Stimulated activated naive CD8-positive, alpha-beta T cell treated with anti-CD3 and anti-CD28 coated beads, Interleukin-15, Interleukin-2, amounts not matched to agents 100 U/mL and 50 U/mL, for 24 hours (primary cell): ENCODE measurements around the gene FRMPD4.
"Not testable (repeated sequence)": the region's sequence is repeated elsewhere in the genome, so short reads cannot be mapped to it uniquely, and the experiment has no call there.

Experiments used
- ATAC-seq: fragments of 150-1000 bp; cut with Tn5 transposase; one replicate; pipeline ENCODE4 v1.10.0; 2021
- DNase-seq: peaks from one replicate; pipeline ENCODE4 v3.0.0; 2021

Gene FRMPD4

DNA sequence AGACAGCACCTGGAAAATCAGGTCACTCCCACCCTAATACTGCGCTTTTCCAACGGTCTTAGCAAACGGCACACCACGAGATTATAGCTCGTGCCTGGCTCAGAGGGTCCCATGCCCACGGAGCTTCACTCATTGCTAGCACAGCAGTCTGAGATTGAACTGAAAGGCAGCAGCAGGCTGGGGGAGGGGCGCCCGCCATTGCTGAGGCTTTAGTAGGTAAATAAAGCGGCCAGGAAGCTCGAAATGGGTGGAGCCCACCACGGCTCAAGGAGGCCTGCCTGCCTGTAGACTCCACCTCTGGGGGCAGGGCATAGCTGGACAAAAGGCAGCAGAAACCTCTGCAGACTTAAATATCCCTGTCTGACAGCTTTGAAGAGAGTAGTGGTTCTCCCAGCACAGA, 399.8 kb downstream of the FRMPD4 start:
- ATAC-seq, DNase-seq: not testable (repeated sequence)

DNA sequence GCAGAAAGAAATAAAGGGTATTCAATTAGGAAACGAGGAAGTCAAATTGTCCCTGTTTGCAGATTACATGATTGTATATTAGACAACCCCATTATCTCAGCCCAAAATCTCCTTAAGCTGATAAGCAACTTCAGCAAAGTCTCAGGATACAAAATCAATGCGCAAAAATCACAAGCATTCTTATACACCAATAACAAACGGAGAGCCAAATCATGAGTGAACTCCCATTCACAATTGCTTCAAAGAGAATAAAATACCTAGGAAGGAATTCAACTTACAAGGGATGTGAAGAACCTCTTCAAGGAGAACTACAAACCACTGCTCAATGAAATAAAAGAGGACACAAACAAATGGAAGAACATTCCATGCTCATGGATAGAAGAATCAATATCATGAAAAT, 404.0 kb downstream of the FRMPD4 start:
- not testable (repeated sequence) for DNase-seq, ATAC-seq

DNA sequence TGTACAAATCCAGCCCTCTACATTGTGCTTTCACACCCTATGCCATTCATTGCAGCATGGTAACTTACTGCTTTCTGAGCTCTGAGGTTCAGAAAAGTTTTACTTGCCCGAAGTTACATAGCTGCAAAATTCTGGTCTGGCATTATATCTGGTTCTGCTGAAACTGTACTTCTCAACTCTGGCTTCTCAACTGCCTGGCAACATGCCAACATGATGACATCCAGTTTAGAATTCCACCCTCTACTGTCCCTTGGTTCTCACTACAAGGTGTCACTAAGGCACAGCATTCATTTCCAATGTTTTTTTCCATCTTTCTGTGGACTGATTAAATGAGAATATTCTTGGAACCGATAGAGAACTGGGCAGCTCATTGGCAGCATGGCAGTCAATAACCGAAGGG, 410.1 kb downstream of the FRMPD4 start:
- DNase-seq (no peak), ATAC-seq (no peak)

DNA sequence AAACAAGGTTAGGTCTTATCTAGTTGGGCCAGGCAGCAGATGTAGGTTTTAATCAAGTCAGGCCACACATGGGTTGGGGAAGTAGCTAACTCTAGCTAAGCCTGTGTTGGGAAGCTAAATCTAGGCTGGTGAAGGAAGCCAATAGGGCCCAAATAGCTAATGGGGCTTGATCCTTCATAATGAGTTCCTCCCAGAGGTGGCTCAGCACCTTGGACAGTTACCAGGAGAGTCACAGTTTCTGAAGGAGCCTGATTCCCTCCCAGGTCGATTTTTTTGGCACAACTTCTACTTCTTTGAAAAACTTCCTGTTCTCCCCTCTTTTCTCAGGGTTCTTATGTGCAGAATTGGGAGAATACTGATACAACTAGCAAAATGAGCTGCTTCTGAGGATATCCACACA, 410.5 kb downstream of the FRMPD4 start:
- ATAC-seq (no peak), DNase-seq (no peak)

DNA sequence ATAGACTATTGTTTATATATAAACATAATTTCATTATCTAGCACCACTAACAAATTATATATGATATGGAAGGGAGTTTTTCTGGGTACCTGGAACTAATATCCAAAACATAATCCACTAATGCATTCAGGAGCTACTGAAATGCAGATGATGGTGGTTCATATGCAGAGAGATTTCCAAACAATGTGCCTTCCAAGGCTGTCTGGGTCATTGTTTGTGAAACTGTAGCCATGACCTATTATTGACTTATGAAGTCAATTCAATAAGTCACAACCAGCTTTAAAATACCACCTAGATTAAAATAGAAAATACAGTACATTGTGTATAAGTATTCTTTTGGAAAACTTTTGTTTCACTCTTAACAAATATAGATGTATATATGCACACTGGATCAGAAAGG, 415.9 kb downstream of the FRMPD4 start:
- no peak for ATAC-seq
- DNase-seq, result no peak

DNA sequence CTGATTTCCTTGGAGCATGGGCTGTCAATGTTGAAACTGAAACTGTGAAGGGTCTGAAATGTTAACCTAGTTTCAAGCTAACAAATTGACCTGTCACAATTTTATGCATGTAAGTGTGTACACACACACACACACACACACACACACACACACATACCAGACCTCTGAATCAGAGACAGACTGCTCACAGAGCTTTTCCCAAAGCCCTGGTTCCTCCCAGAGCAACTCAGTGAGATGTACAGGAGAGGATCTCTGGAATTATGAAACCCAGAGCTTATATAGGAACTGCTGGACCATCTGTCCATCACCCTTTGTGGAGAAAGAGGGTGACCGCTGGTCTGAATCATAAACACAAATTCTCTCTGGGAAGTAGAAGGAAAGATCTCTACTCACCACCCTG, 424.8 kb downstream of the FRMPD4 start:
- no peak for ATAC-seq
- no peak for DNase-seq

DNA sequence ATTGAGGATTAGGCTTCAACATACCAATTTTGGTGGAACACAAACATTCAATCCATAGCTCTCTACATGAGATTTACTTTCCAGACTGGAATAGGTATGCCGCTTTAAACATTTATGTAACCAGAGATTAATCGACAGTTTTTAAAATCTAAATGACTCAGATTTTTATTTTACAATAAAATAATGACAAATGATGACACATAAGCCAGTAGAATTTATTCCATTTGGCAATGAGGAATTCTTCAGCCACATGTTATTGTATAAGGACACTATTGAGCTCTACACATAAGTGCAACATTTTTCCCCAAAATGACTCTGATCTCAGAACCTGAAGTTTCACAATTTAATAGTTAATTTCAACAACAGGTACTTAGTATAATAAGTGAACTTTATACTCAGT, 425.9 kb downstream of the FRMPD4 start:
- DNase-seq (no peak), ATAC-seq (no peak)

DNA sequence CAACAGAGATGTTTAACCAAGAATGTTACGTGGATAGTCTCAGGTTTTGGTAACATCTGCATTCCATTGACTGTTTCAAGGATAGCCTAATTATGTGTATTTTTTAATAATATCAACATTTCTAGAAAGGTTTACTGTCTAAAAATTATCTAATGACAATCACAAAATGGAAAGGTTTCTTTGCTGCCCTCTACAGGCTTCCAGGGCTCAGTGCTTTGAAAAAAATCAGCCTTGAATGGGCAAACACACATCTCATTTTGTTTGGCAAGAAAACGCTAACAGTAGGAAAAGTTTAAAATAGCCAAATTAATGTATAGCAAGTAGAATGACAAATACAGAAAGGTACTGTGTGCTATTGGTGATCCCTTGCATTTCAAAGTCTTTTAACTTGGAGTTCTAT, 429.6 kb downstream of the FRMPD4 start:
- no peak for ATAC-seq
- no peak for DNase-seq

DNA sequence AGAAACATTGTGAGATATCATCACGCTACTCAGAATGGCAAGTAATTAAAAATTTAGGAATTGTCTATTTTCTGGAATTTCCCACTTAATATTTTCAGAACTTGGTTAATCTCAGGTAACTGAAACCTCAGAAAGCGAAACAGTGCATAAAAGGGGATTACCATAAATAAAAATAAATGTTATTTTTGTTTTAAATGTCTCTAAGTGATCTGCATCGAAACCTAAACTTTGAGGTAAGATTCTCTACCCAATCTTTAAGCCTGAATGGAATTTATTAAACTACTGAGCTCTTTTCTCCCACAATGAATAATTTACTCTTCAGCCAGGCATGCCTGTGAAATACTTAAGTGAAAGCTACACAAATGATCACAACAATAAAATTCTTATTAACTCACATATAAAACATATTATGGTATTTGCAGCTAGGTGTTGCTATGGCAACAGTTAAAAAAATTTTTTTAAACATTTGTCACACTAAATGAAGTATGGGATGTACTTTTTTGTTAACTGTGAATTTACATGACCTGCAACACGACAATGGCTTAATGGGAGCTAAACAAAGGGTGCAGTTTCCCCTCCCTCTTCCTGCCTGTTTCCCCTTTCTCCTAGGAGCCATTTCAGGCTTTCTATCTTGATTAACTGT, 432.7 kb downstream of the FRMPD4 start:
- DNase-seq, result no peak
- ATAC-seq, result no peak

DNA sequence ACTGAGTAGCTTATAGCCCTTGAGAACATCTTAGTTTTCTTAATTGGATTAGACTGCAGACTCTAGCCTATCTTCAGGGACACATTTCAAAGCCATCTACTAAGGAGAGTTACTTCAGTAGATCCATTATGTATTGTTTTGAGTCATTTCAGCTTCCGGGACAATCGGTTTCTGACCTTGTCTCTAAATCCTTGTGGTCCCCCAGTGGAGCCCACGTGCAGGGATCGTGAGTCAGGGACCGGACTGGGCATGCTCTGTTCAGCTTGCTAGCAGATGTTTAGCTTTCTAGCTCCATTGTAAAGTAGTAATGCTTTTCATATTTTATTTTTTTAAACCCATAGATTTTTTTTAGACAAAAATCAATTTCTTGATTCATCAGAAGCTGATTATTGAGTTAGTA, 441.0 kb downstream of the FRMPD4 start:
- no peak for ATAC-seq
- DNase-seq, result no peak

DNA sequence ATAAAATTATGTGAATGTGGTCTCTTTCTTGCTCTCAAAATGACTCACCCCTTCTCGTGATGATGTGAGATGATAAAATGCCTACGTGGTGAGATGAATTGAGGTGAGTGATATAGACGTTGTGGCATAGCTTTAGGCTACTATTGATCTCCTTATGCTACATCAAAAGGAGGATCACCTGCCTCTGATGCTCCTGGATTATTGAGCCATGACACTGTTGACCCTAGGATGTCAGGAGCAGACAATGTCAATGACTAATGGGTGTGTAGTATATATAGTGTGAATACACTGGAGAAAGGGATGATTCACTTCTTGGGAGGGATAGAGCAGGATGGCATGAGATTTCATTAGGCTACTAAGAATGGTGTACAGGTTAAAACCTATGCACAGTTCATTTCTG, 442.3 kb downstream of the FRMPD4 start:
- ATAC-seq (no peak), DNase-seq (no peak)

DNA sequence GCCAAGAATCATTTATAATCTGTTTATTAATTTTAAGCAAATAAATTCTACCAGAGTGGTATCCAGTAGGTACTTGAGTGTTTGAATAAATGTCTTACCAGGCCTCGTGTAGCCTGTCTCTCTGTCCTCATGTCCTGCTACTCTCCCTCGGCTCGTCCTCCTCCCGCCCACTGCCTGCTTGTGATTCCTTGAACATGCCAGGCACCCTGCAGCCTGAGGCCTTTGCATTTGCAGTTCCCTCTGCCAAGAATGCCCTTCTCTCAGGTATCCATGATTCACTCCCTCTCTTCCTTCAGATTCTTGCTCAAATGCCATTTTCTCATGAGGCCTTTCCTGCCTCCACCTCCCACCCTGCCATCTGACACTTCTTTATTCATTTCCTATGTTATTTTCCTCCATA, 443.3 kb downstream of the FRMPD4 start:
- no peak for DNase-seq
- no peak for ATAC-seq

DNA sequence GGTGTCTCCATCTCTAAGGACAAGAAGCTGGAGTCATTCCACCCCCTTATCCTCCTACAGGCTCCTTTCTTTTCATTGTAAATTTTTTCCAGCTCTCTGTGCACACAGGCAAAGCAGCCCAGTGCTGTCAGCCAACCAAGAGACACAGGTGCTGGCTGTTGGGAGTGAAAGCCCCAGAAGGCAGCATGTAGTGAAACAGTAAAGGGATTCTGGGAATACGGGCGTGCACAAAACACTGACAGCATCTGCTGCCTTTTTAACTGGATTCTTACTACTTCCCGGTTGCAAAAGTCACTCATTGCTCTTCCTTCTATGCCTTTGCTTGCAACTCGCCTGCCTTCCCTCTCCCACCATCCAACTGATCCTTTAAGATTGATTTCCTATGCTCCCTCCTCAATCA, 444.4 kb downstream of the FRMPD4 start:
- ATAC-seq, result no peak
- DNase-seq, result no peak

DNA sequence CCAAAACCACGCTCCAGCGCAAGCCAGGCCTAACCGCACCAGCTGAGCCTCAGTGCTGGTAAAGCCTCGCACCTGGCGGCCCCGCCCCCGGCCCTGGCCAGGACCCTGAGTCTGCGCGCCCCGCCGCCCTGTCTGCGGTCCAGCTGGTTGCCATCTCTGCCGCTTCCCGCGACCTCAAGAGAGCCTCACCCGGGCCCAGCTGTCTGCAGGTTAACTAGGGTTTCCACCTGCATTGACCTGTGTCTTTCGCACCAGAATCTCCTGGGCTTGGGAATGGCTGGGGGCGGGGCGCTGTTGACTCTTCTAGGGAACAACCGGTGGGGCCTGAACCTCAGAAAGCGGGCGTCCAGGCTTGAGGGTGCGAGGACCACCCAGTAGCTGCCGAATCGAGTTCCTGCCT, 445.3 kb downstream of the FRMPD4 start:
- ATAC-seq, result no peak
- DNase-seq, result no peak

DNA sequence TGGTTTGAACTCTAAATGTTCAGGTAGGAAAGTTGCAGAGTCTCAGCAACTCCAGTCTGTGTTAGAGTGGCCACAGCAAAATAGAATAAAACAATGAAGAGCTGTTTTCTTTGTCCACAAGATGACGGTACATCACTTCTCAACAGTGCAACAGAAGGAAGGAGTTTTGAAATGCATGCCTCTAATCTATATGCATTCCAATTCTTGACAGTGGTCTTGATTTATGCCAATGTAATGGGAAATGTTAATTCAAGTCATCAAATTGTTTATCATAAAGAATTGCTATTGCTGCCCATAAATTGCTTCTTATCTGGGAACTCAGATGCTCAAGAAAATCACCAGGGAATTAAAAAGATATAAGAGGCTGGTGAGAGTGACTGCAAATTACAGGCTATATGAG, 457.4 kb downstream of the FRMPD4 start:
- ATAC-seq (no peak), DNase-seq (no peak)

DNA sequence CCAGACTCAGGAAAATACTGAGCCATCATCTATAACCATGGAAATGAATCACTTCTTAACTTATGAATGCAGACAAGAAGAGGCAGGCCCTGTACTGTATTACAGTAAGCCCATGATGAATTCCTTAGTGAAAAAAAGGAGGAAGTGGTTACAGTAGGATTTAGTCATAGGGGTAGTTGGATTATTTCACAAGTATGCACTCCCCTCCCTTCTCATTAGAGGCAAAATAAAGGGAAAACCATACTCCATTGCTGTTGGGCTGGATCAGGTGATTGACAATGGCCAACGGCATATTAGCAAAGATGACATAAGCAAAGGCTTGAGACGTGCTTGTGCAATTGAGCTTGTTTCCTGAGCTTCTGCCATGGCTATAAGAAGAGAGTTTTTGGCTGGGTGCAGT, 471.8 kb downstream of the FRMPD4 start:
- ATAC-seq, result no peak

DNA sequence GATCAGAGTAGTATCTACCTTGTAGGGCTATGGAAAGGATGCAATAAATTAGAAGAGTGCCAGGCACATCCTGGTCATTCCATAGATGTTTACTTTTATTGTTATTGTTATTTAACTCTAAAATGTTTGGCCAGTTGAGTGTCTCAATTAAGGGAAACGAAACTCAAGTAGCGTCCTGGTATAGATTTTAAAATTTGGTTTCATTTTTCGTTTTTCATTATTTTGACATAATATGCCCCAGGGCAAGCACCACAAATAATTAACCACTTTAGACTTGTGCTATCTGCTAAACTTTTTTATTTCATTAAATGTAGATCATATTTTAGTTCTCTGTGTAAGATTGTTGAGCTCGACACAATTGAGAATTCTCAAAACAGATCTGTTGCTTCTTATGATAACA, 473.2 kb downstream of the FRMPD4 start:
- DNase-seq, result no peak
- ATAC-seq, result no peak

More for the DNA sequence above, 471.8 kb downstream of the FRMPD4 start:
- DNase-seq, result no peak

DNA sequence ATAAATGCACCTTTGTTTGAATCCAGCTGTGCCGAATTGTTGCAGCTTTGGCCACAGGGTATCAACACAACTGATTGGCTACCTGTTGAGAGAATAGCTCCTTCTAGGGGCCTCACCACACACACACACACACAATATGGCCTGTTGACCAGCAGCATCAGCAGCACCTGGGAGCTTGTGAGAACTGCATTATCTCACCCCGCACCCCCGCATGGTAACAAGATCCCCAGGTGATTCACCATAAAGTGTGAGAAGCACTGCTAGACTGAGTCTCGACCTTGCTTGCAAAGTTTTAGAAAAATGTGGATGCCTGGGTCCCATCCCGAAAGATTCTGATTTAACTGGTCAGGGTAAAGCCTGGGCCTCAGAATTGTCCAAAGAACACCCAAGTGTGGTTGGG, 476.0 kb downstream of the FRMPD4 start:
- DNase-seq (no peak), ATAC-seq (no peak)

DNA sequence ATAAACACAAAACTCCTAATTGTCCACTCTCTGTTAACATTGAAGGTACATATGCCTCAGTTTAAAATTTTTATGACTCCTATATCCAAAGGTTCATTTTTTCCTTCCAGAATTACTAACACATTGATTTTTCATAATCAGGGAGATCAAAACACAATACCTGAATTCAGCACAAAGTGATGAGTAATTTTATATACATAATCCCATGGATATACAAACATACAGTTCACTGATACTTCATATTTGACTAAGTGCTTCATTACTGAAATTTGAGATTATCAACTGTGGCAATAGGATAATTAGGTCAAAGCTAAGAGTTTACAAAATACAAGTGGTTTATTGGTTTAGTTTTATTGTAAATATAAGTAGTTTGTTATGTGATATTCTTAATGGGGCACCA, 476.8 kb downstream of the FRMPD4 start:
- ATAC-seq, result no peak
- DNase-seq, result no peak

DNA sequence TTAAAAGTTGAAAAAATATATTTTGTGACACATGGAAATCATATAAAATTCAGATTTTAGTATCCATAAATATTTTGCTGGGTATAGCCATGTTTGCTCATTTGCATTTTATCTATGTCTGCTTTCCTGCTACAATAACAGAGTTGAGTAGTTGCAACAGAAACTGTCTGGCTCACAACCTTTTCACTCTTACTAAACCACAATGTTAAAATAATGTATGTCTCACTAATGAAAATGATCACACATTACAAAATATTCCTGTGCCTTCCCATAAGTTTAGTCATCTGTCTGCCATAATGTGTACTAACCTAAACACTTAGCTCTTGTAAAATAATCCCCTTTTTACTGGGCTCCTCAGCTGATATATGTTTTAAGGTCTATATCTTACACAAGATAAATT, 479.0 kb downstream of the FRMPD4 start:
- DNase-seq, result no peak
- no peak for ATAC-seq

DNA sequence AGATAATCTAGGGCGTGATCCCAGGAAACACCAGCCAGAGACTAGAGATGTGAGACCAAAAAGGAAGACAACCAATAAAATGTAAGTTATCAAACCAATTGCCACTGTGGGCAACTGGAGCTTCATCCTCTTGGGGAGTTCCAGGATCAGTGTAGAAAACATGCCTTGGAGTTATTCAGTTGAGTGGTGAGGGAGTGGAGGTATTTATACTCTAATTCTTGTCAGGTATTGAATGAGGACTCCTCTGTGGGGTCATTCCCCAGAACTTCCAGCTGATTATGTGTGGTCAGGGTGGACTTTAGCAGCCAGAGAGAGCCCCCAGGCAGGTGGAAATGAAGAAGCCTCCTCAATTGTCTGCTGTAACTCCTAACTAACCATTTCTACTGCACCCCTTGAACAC, 509.0 kb downstream of the FRMPD4 start:
- ATAC-seq (no peak), DNase-seq (no peak)

DNA sequence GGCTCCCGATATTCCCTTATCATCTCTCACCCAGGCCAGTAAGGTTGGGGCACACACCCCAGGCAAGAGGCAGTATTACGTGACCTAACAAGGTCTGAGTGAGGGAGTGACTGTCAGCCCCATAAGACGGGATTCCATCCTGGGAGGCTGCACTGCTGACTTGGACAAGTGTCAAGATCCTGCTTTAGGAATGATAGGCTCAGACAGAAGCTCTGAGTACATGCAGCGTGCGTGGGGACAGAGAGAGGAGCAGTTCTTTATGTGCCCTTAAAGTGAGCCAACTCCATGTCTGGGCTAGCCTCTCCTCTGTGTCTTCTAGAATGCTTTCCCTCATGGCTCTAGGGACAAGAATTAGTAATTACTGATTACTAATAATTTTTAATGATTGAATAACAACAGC, 510.7 kb downstream of the FRMPD4 start:
- ATAC-seq (no peak), DNase-seq (no peak)

DNA sequence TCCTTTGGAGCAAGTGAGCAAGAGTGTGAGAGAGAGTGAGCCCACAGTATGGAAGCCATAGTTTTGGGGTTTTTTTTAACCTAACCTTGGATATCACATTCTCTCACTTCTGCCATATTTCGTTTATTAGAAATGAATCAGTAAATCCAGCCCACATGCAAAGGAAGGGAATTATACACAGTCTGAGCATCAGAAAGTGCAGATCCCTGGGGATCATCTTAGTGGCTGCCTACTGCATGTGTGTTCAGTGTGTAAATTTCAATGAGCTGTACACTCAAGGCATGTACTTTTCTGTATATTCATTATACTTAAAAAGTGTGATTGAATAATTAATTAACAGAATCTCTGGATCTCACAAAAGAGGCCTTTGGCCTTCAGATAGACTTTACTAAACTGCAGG, 519.2 kb downstream of the FRMPD4 start:
- ATAC-seq, result no peak
- no peak for DNase-seq

DNA sequence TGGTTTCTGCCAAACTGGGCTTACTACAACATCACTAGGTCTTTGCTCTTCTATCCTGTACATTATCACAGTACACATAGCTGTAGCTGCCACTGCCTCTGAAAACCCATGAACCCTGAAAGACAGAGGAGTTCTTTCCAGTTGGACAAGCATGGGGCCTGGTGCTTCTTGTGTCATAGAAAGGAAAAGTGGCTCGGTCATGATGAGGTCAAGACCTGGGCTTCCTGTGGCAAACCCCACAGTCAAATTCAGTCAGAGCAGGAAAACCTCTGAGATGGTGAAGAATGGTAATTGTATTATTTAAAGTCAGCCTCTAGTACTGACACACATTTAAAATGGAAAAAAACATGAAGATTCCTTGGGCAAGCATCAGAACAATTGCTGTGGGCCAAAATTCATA, 519.6 kb downstream of the FRMPD4 start:
- DNase-seq (no peak), ATAC-seq (peak; percentile 36)

DNA sequence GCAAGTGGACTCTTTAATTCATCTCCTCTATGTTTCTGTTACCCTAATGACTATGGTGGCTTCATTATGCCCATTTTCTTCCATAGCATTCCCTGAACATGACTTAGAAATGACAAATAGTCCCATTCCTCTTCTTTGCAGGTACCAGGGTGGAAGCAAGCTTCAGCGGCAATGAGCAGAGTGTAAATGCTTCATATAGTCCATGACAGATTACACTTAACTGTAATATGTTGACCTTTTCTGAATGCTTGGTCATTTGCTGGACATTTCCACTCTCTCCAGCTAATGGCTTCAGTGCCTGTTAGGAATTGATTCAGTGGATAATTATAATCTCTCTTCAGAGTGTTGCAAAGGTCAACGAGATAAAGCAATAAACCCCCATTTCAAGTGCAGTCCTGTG, 523.2 kb downstream of the FRMPD4 start:
- no peak for DNase-seq
- no peak for ATAC-seq
